Transverse colon (tissue), 4 donors: ENCODE data around the gene NOX3.

Experiments used
- EP300 ChIP-seq: sonication (generic); formaldehyde crosslinking; IDR thresholded peaks from one replicate; pipeline ENCODE4 v1.6.1; 2017; ENCODE audit warnings: antibody characterized with exemption, low read depth
- POLR2A ChIP-seq: fragments of 450-650 bp; IDR thresholded peaks from one replicate; pipeline ENCODE4 v1.6.1; 2016; ENCODE audit warnings: antibody characterized with exemption, mild to moderate bottlenecking, moderate library complexity
- POLR2AphosphoS5 ChIP-seq, 3 donors: sonication (generic); formaldehyde crosslinking; IDR thresholded peaks; one replicate each; pipeline ENCODE4 v1.6.1; 2016; ENCODE audit warnings: antibody characterized with exemption in 3 of 3
- TF ChIP-seq, protein P1 (sequence below), 5 experiments: fragments of 200-600 bp in 3 of 5; fragments of 450-650 bp in 2 of 5; sonication (generic) in 3 of 5; IDR thresholded peaks; 1 replicate in 2 of 5; 2 replicates in 3 of 5; pipeline ENCODE4 v1.5.1; 2016 to 2017; ENCODE audit warnings: antibody characterized with exemption in 5 of 5, inconsistent platforms in 3 of 5, mild to moderate bottlenecking in 2 of 5, moderate library complexity in 1 of 5

DNA sequence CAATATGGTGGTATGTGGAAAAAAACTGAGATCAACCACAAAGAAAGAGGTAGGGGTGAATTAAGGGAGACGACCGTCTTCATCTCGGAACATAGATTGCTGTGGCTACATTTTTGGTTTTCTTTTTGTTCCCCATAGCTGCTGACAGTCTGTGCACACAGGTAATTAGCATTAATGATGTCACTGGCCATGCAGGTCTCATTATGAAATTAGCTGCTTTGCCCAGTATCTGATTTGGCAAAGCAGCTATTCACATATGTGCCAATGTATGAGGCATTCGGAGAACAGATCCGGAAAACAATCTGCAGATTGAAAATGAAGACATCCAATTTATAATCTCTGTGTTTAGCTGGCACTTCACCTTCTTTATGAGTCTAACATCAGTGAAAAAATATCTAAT, 13.1 kb downstream of the NOX3 start:
- TF ChIP-seq, protein P1, sequence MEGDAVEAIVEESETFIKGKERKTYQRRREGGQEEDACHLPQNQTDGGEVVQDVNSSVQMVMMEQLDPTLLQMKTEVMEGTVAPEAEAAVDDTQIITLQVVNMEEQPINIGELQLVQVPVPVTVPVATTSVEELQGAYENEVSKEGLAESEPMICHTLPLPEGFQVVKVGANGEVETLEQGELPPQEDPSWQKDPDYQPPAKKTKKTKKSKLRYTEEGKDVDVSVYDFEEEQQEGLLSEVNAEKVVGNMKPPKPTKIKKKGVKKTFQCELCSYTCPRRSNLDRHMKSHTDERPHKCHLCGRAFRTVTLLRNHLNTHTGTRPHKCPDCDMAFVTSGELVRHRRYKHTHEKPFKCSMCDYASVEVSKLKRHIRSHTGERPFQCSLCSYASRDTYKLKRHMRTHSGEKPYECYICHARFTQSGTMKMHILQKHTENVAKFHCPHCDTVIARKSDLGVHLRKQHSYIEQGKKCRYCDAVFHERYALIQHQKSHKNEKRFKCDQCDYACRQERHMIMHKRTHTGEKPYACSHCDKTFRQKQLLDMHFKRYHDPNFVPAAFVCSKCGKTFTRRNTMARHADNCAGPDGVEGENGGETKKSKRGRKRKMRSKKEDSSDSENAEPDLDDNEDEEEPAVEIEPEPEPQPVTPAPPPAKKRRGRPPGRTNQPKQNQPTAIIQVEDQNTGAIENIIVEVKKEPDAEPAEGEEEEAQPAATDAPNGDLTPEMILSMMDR (IDR thresholded peaks at IDR 0.05): no peak
- no peak for TF ChIP-seq POLR2AphosphoS5 (IDR thresholded peaks at IDR 0.05)
- TF ChIP-seq POLR2A: no peak
- no peak for TF ChIP-seq EP300
